K562 (cell line): ENCODE results near the gene FTL.

Experiments
- CBX3 ChIP-seq, 2 experiments: IDR thresholded peaks; 1 replicate in 1 of 2; 2 replicates in 1 of 2; pipeline ENCODE4 v1.6.1; 2012; ENCODE audit warnings: inconsistent platforms in 2 of 2, low read length in 2 of 2, borderline replicate concordance in 1 of 2, control low read depth in 1 of 2
- CTCF ChIP-seq, 3 experiments: IDR thresholded peaks in 2 of 3; conservative IDR thresholded peaks in 1 of 3; 2 replicates each; pipeline ENCODE4 v1.5.1; 2011 to 2012; ENCODE audit warnings: low read length in 3 of 3, mild to moderate bottlenecking in 3 of 3, control low read depth in 2 of 3, improper control_type of control experiment in 1 of 3, inconsistent platforms in 1 of 3, low read depth in 1 of 3, mixed read lengths in 1 of 3, moderate library complexity in 1 of 3; ENCODE audit not compliant: insufficient read depth in 2 of 3
- EZH2 ChIP-seq: IDR thresholded peaks from 2 replicates; pipeline ENCODE4 v1.6.1; 2012; ENCODE audit warnings: low read depth, mild to moderate bottlenecking, inconsistent platforms, low read length, borderline replicate concordance
- KLF1 ChIP-seq: fragments of 450-650 bp; IDR thresholded peaks from 2 replicates; pipeline ENCODE4 v1.6.1; 2016; ENCODE audit warnings: missing genetic modification characterization, missing compliant biosample characterization
- MXI1 ChIP-seq: IDR thresholded peaks from 2 replicates; pipeline ENCODE4 v1.6.1; 2011; ENCODE audit warnings: low read depth, mild to moderate bottlenecking, improper control_type of control experiment, low read length
- PREB ChIP-seq: sonication (generic); formaldehyde crosslinking; IDR thresholded peaks from 2 replicates; pipeline ENCODE4 v1.8.1; 2023; ENCODE audit warnings: mild to moderate bottlenecking, missing genetic modification reagents
- RCOR1 ChIP-seq, 2 experiments: IDR thresholded peaks; 2 replicates each; pipeline ENCODE4 v1.6.1; 2012; ENCODE audit warnings: low read depth in 2 of 2, low read length in 2 of 2, borderline replicate concordance in 1 of 2, improper control_type of control experiment in 1 of 2
- SNIP1 ChIP-seq: fragments of 450-650 bp; IDR thresholded peaks from 2 replicates; pipeline ENCODE4 v1.7.1; 2017; ENCODE audit warnings: low read depth, mild to moderate bottlenecking
- ZNF277 ChIP-seq: fragments of 250-450 bp; sonication (Bioruptor Pico); IDR thresholded peaks from 2 replicates; pipeline ENCODE4 v1.8.0; 2022; ENCODE audit warnings: inconsistent platforms, mild to moderate bottlenecking, moderate library complexity, borderline replicate concordance
- ZNF398 ChIP-seq: fragments of 250-450 bp; sonication (Bioruptor Pico); IDR thresholded peaks from 2 replicates; pipeline ENCODE4 v1.8.0; 2021; ENCODE audit warnings: moderate library complexity, mild to moderate bottlenecking, inconsistent platforms

- TF ChIP-seq ZNF398 (CRISPR knock-in tag) (no peak), SNIP1 (no peak), MXI1 (no peak), CBX3 (IDR thresholded peaks at IDR 0.05; ENCODE audit: borderline replicate concordance in 1 of 2, low read length in 2 of 2) (no peak), CTCF (IDR thresholded peaks at IDR 0.05 in 2 of 3, conservative IDR thresholded peaks at IDR 0.05 in 1 of 3; ENCODE audit: insufficient read depth in 2 of 3, low read depth in 1 of 3, low read length in 3 of 3) (peak in 2 of 3 experiments; percentile 13 to 33; a peak in 2 of 6 replicates), RCOR1 (IDR thresholded peaks at IDR 0.05; ENCODE audit: borderline replicate concordance in 1 of 2, low read depth in 2 of 2, low read length in 2 of 2) (peak in 1 of 2 experiments; percentile 95; a peak in 2 of 4 replicates), KLF1 (tag) (no peak), EZH2 (no peak), ZNF277 (CRISPR knock-in tag) (no peak), PREB (CRISPR knock-in tag) (no peak)
Observed at GRCh38 chr19:48954595-48955307, 10.4 kb upstream of the FTL start, which contains the start of gene BAX.
